Peyer's patch (tissue), 4 donors: ENCODE results near the gene EXOC3L2. TPM values are rescaled to one million over a fixed set of nuclear protein-coding genes. Genes with fewer than 3 reads are reported as not detected.

Experiments used
- DNase-seq, 3 donors: peaks; one replicate each; pipeline ENCODE4 v3.0.0-alpha.2; 2017 to 2019
- H3K27ac ChIP-seq, 4 donors: fragments of 200-600 bp; sonication (generic); one replicate each; pipeline ENCODE4 v1.5.1; 2016 to 2019
- H3K27me3 ChIP-seq, 2 donors: fragments of 200-600 bp; sonication (generic); one replicate each; pipeline ENCODE4 v1.5.1; 2019
- H3K36me3 ChIP-seq, 3 donors: fragments of 200-600 bp; sonication (generic); one replicate each; pipeline ENCODE4 v1.5.1; 2016 to 2019
- H3K4me1 ChIP-seq, 4 donors: fragments of 200-600 bp; sonication (generic); one replicate each; pipeline ENCODE4 v1.5.1; 2016 to 2019
- H3K4me3 ChIP-seq, 4 donors: fragments of 200-600 bp; sonication (generic); 1 replicate in 3 of 4; 2 replicates in 1 of 4; pipeline ENCODE4 v1.5.1; 2016 to 2019; ENCODE audit warnings: mild to moderate bottlenecking in 1 of 4
- H3K9me3 ChIP-seq, 4 donors: fragments of 200-600 bp; sonication (generic); one replicate each; pipeline ENCODE4 v1.5.1; 2016 to 2019; ENCODE audit warnings: mild to moderate bottlenecking in 1 of 4
- CTCF ChIP-seq, 6 experiments: fragments of 450-650 bp in 4 of 6; fragments of 200-600 bp in 2 of 6; sonication (generic) in 1 of 6; IDR thresholded peaks; one replicate each; pipeline ENCODE4 v1.5.1; 2017 to 2019; ENCODE audit warnings: antibody characterized with exemption in 6 of 6, mild to moderate bottlenecking in 3 of 6, moderate library complexity in 1 of 6
- POLR2A ChIP-seq, 2 donors: fragments of 450-650 bp; IDR thresholded peaks; one replicate each; pipeline ENCODE4 v1.5.1; 2017; ENCODE audit warnings: antibody characterized with exemption in 2 of 2, mild to moderate bottlenecking in 2 of 2, moderate library complexity in 2 of 2
- total RNA-seq, 4 donors: library from RNA; depleted of rRNA; stranded (reverse); fragments of >200 nt; gene quantifications; one replicate each; pipeline ENCODE4 v1.1.0, GENCODE V29; 2016

Gene EXOC3L2
- total RNA-seq, 4 donors from 2014 or later: 1.5 to 8.3 (median 1.5) TPM

- H3K4me3 ChIP-seq: no peak overlapping the region
- no peaks in the 10 kb centered on the region for H3K36me3 ChIP-seq
- no peaks in the 10 kb centered on the region for H3K9me3 ChIP-seq
- no peak overlapping the region for H3K27ac ChIP-seq
- peaks cover 0 to 5% (median 0%) of the 10 kb centered on the region in 4 donors for H3K4me1 ChIP-seq
- no peak for DNase-seq
- H3K27me3 ChIP-seq: peaks cover 0 to under 1% of the 10 kb centered on the region in 2 donors
- TF ChIP-seq POLR2A (IDR thresholded peaks at IDR 0.05) (no peak), CTCF (IDR thresholded peaks at IDR 0.05) (no peak)
Measured at GRCh38 chr19:45211751-45212381, 33.3 kb downstream of the EXOC3L2 start.

GRCh38 chr19:45206328-45206727 lies 38.9 kb downstream of the EXOC3L2 start:
- no peaks in the 10 kb centered on the region for H3K27me3 ChIP-seq
- no peaks in the 10 kb centered on the region for H3K4me1 ChIP-seq
- H3K36me3 ChIP-seq: no peaks in the 10 kb centered on the region
- H3K4me3 ChIP-seq: no peak overlapping the region
- H3K9me3 ChIP-seq: no peaks in the 10 kb centered on the region
- no peak for DNase-seq
- no peak overlapping the region for H3K27ac ChIP-seq
- TF ChIP-seq POLR2A (IDR thresholded peaks at IDR 0.05) (no peak), CTCF (IDR thresholded peaks at IDR 0.05) (no peak)

GRCh38 chr19:45205810-45206209 lies 39.4 kb downstream of the EXOC3L2 start:
- Histone ChIP-seq H3K36me3 (no peaks in the 10 kb centered on the region), H3K9me3 (no peaks in the 10 kb centered on the region), H3K4me1 (no peaks in the 10 kb centered on the region), H3K27me3 (no peaks in the 10 kb centered on the region), H3K4me3 (no peak overlapping the region), H3K27ac (no peak overlapping the region)
- TF ChIP-seq CTCF (IDR thresholded peaks at IDR 0.05) (no peak), POLR2A (IDR thresholded peaks at IDR 0.05) (no peak)
- no peak for DNase-seq

- Histone ChIP-seq H3K27ac (no peak overlapping the region), H3K36me3 (no peaks in the 10 kb centered on the region), H3K9me3 (no peaks in the 10 kb centered on the region), H3K27me3 (no peaks in the 10 kb centered on the region), H3K4me1 (no peaks in the 10 kb centered on the region), H3K4me3 (no peak overlapping the region)
- no peak for TF ChIP-seq POLR2A (IDR thresholded peaks at IDR 0.05)
- TF ChIP-seq CTCF (IDR thresholded peaks at IDR 0.05): no peak
- DNase-seq: no peak
Measured at GRCh38 chr19:45202637-45203036, 42.6 kb downstream of the EXOC3L2 start.

- H3K27me3 ChIP-seq: no peaks in the 10 kb centered on the region
- H3K9me3 ChIP-seq: no peaks in the 10 kb centered on the region
- no peaks in the 10 kb centered on the region for H3K36me3 ChIP-seq
- TF ChIP-seq POLR2A (IDR thresholded peaks at IDR 0.05) (no peak), CTCF (IDR thresholded peaks at IDR 0.05) (peak in 3 of 6 experiments; percentile 16 to 32 (median 20))
- H3K4me1 ChIP-seq: no peaks in the 10 kb centered on the region
- no peak overlapping the region for H3K27ac ChIP-seq
- H3K4me3 ChIP-seq: no peak overlapping the region
- no peak for DNase-seq
Measured at GRCh38 chr19:45200568-45200967, 44.6 kb downstream of the EXOC3L2 start.

- Histone ChIP-seq H3K27ac (no peak overlapping the region), H3K4me1 (no peaks in the 10 kb centered on the region), H3K27me3 (no peaks in the 10 kb centered on the region), H3K36me3 (no peaks in the 10 kb centered on the region), H3K9me3 (no peaks in the 10 kb centered on the region), H3K4me3 (no peak overlapping the region)
- TF ChIP-seq CTCF (IDR thresholded peaks at IDR 0.05) (no peak), POLR2A (IDR thresholded peaks at IDR 0.05) (no peak)
- DNase-seq: no peak
Measured at GRCh38 chr19:45195764-45196163, 49.4 kb downstream of the EXOC3L2 start.
